MM.1S (cell line): ENCODE measurements around the gene TAPT1.

Experiments
- DNase-seq: peaks from one replicate; pipeline ENCODE4 v3.0.0-alpha.2; 2015
- H2AFZ ChIP-seq: fragments of 300-600 bp; sonication (generic); 2 replicates; pipeline ENCODE4 v1.6.0; 2016; ENCODE audit warnings: antibody characterized with exemption, low read length
- H3F3A ChIP-seq: fragments of 300-600 bp; sonication (generic); 2 replicates; pipeline ENCODE4 v1.6.1; 2016; ENCODE audit warnings: mild to moderate bottlenecking, antibody characterized with exemption, low read length, moderate library complexity, mixed read lengths; ENCODE audit not compliant: insufficient read depth
- H3K27ac ChIP-seq: fragments of 300-600 bp; sonication (generic); 2 replicates; pipeline ENCODE4 v1.5.1; 2016; ENCODE audit warnings: mild to moderate bottlenecking, low read length
- H3K27me3 ChIP-seq: fragments of 300-600 bp; sonication (generic); replicated peaks from 2 replicates; pipeline ENCODE4 v1.6.0; 2016; ENCODE audit warnings: low read length; ENCODE audit not compliant: insufficient read depth
- H3K36me3 ChIP-seq: fragments of 300-600 bp; sonication (generic); replicated peaks from 2 replicates; pipeline ENCODE4 v1.6.1; 2016; ENCODE audit warnings: mild to moderate bottlenecking, low read length, mixed read lengths; ENCODE audit not compliant: insufficient read depth
- H3K4me1 ChIP-seq: fragments of 300-600 bp; sonication (generic); 2 replicates; pipeline ENCODE4 v1.6.1; 2016; ENCODE audit warnings: low read length, mixed read lengths
- H3K4me2 ChIP-seq: fragments of 300-600 bp; sonication (generic); 2 replicates; pipeline ENCODE4 v1.6.0; 2016; ENCODE audit warnings: low read depth, low read length
- H3K4me3 ChIP-seq: fragments of 300-600 bp; sonication (generic); 2 replicates; pipeline ENCODE4 v1.5.1; 2016; ENCODE audit warnings: low read length, mixed read lengths
- H3K79me2 ChIP-seq: fragments of 300-600 bp; sonication (generic); 2 replicates; pipeline ENCODE4 v1.6.1; 2016; ENCODE audit warnings: mixed run types, low read length, mixed read lengths
- H3K9ac ChIP-seq: fragments of 300-600 bp; sonication (generic); 2 replicates; pipeline ENCODE4 v1.6.1; 2016; ENCODE audit warnings: low read length, mixed read lengths
- H3K9me2 ChIP-seq: fragments of 300-600 bp; sonication (generic); replicated peaks from 2 replicates; pipeline ENCODE4 v1.6.1; 2016; ENCODE audit warnings: mild to moderate bottlenecking, low read length, mixed read lengths; ENCODE audit not compliant: insufficient read depth
- H3K9me3 ChIP-seq: fragments of 300-600 bp; sonication (generic); replicated peaks from 2 replicates; pipeline ENCODE4 v1.6.1; 2016; ENCODE audit warnings: mild to moderate bottlenecking, low read length, mixed read lengths; ENCODE audit not compliant: insufficient read depth
- H4K20me1 ChIP-seq: fragments of 300-600 bp; sonication (generic); 2 replicates; pipeline ENCODE4 v1.6.1; 2016; ENCODE audit warnings: mild to moderate bottlenecking, low read length, moderate library complexity, mixed read lengths; ENCODE audit not compliant: insufficient read depth
- EZH2 ChIP-seq: fragments of 300-600 bp; sonication (generic); optimal IDR thresholded peaks from 2 replicates; pipeline ENCODE3; 2017; ENCODE audit warnings: low read depth, mild to moderate bottlenecking, antibody characterized with exemption, low read length, mixed read lengths
- EZH2phosphoT487 ChIP-seq: fragments of 300-600 bp; sonication (generic); IDR thresholded peaks from 2 replicates; pipeline ENCODE4 v1.6.1; 2018; ENCODE audit warnings: antibody characterized with exemption, low read length
- TF ChIP-seq, protein P1 (sequence below): fragments of 300-600 bp; sonication (generic); IDR thresholded peaks from 2 replicates; pipeline ENCODE4 v1.5.1; 2016; ENCODE audit warnings: antibody characterized with exemption, low read length, mixed read lengths

The TAPT1 gene

DNA sequence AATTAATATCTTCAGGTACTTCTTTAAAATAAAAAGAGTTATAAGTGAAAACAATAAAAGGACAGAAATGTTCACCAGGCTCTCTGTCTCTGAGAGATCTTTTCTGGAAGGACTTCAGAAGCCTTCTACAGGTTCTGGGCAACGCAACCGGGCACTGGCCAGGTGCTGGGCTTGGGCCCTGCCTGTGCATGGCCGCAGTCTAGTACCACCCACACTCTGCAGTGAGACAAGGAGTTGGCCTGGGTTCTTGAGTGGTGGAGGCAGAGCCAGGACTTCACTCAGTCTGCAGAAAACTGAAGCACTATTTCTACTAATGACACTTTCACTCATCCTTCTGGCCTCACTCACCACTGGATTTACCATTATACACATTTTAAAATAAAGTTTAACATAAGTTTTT is 21.8 kb downstream of the TAPT1 start:
- H3K4me1 ChIP-seq: no peaks in the 10 kb centered on the region

DNA sequence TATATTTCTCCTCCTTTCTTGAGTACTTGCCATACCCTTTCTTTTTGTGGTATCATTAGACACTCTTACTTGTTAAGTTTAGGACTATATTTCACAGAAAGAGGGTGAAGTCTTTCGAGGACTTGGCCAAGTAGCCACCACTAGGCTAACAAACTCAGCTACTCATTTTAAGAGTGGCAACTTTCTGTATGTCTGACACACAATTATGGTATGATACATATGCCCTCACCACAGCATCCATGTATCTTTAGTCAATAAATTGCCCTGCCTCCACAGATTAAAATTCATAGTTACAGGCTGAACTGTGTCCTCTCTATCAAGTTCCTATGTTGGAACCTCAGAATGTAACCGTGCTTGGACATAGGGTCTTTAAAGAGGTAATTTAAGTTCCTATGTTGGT is 23.2 kb downstream of the TAPT1 start:
- Histone ChIP-seq H3K27me3 (no peaks in the 10 kb centered on the region), H3K9ac (no peak overlapping the region), H3K79me2 (peaks cover 46% of the 10 kb centered on the region), H3K9me2 (no peaks in the 10 kb centered on the region), H3K4me1 (no peaks in the 10 kb centered on the region), H3K27ac (no peak overlapping the region), H3K4me3 (no peak overlapping the region), H3K4me2 (no peak overlapping the region), H3F3A (no peaks in the 10 kb centered on the region), H4K20me1 (no peaks in the 10 kb centered on the region), H3K36me3 (no peaks in the 10 kb centered on the region), H3K9me3 (no peaks in the 10 kb centered on the region), H2AFZ (no peak overlapping the region)
- TF ChIP-seq EZH2 (no peak), EZH2phosphoT487 (no peak)
- TF ChIP-seq, protein P1, sequence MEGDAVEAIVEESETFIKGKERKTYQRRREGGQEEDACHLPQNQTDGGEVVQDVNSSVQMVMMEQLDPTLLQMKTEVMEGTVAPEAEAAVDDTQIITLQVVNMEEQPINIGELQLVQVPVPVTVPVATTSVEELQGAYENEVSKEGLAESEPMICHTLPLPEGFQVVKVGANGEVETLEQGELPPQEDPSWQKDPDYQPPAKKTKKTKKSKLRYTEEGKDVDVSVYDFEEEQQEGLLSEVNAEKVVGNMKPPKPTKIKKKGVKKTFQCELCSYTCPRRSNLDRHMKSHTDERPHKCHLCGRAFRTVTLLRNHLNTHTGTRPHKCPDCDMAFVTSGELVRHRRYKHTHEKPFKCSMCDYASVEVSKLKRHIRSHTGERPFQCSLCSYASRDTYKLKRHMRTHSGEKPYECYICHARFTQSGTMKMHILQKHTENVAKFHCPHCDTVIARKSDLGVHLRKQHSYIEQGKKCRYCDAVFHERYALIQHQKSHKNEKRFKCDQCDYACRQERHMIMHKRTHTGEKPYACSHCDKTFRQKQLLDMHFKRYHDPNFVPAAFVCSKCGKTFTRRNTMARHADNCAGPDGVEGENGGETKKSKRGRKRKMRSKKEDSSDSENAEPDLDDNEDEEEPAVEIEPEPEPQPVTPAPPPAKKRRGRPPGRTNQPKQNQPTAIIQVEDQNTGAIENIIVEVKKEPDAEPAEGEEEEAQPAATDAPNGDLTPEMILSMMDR: no peak
- DNase-seq: no peak

More for the DNA sequence above, 21.8 kb downstream of the TAPT1 start:
- Histone ChIP-seq H3K36me3 (no peaks in the 10 kb centered on the region), H3K9me3 (no peaks in the 10 kb centered on the region), H4K20me1 (no peaks in the 10 kb centered on the region), H3K9ac (no peak overlapping the region), H3K79me2 (peaks cover 60% of the 10 kb centered on the region), H3F3A (no peaks in the 10 kb centered on the region), H3K27ac (no peak overlapping the region), H2AFZ (no peak overlapping the region), H3K9me2 (no peaks in the 10 kb centered on the region), H3K4me3 (no peak overlapping the region), H3K27me3 (no peaks in the 10 kb centered on the region), H3K4me2 (no peak overlapping the region)
- no peak for DNase-seq
- TF ChIP-seq, protein P1: no peak
- no peak for TF ChIP-seq EZH2
- no peak for TF ChIP-seq EZH2phosphoT487

DNA sequence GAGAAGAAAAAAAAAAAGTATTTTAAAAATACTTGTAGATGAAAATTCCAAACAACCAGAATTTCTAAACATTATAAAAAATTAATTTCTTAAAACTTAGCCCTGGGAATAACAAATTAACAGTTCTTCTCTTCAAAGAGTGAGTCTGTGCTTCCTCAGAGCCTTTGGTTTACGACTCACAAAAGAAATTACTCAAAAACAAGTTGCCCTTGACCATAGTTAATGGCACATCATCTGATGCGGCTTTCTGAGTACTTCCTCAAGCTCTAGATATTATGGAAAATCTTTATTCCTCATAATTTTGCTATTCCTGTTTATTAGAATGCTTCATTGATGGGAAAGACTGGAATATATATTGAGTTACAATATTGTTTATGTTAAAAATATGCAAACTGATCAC is 23.7 kb downstream of the TAPT1 start:
- no peak overlapping the region for H3K4me2 ChIP-seq
- no peaks in the 10 kb centered on the region for H3K9me3 ChIP-seq
- H3K36me3 ChIP-seq: no peaks in the 10 kb centered on the region
- H3K27me3 ChIP-seq: no peaks in the 10 kb centered on the region
- no peak overlapping the region for H3K9ac ChIP-seq
- no peak for DNase-seq
- H3K4me3 ChIP-seq: no peak overlapping the region
- no peak overlapping the region for H2AFZ ChIP-seq
- no peak overlapping the region for H3K27ac ChIP-seq
- no peaks in the 10 kb centered on the region for H4K20me1 ChIP-seq
- TF ChIP-seq EZH2: no peak
- TF ChIP-seq, protein P1: no peak
- peaks cover 45% of the 10 kb centered on the region for H3K79me2 ChIP-seq
- H3F3A ChIP-seq: no peaks in the 10 kb centered on the region
- no peaks in the 10 kb centered on the region for H3K9me2 ChIP-seq
- H3K4me1 ChIP-seq: no peaks in the 10 kb centered on the region
